Loucy (cell line): ENCODE results near the gene RNMT.

Source experiments
- H2AFZ ChIP-seq: fragments of 200-600 bp; sonication (generic); 2 replicates; pipeline ENCODE4 v1.6.0; 2016; ENCODE audit warnings: antibody characterized with exemption, mild to moderate bottlenecking, low read length, moderate library complexity
- H3F3A ChIP-seq: fragments of 200-600 bp; 2 replicates; pipeline ENCODE4 v1.6.0; 2016; ENCODE audit warnings: antibody characterized with exemption, low read depth, mild to moderate bottlenecking
- H3K27me3 ChIP-seq: fragments of 200-600 bp; sonication (generic); 2 replicates; pipeline ENCODE4 v1.6.1; 2014; ENCODE audit warnings: low read length, mild to moderate bottlenecking; ENCODE audit not compliant: insufficient read depth, poor library complexity, severe bottlenecking
- H3K36me3 ChIP-seq: fragments of 200-600 bp; sonication (generic); 2 replicates; pipeline ENCODE4 v1.6.1; 2016; ENCODE audit warnings: low read length; ENCODE audit not compliant: insufficient read depth
- H3K4me1 ChIP-seq: fragments of 200-600 bp; sonication (generic); 2 replicates; pipeline ENCODE4 v1.5.1; 2014; ENCODE audit warnings: low read length, mild to moderate bottlenecking; ENCODE audit not compliant: insufficient read depth, poor library complexity, severe bottlenecking
- H3K4me2 ChIP-seq: fragments of 200-600 bp; sonication (generic); 2 replicates; pipeline ENCODE4 v1.6.0; 2014; ENCODE audit warnings: antibody characterized with exemption, low read length, low read depth, mild to moderate bottlenecking; ENCODE audit not compliant: poor library complexity, severe bottlenecking
- H3K4me3 ChIP-seq: fragments of 200-600 bp; sonication (generic); 2 replicates; pipeline ENCODE4 v1.5.1; 2014; ENCODE audit warnings: low read length, mild to moderate bottlenecking, mixed read lengths; ENCODE audit not compliant: poor library complexity, severe bottlenecking
- H3K79me2 ChIP-seq: fragments of 200-600 bp; sonication (generic); 2 replicates; pipeline ENCODE4 v1.6.1; 2014; ENCODE audit warnings: low read length; ENCODE audit not compliant: insufficient read depth
- H3K9ac ChIP-seq: fragments of 200-600 bp; sonication (generic); 2 replicates; pipeline ENCODE4 v1.6.0; 2014; ENCODE audit warnings: mild to moderate bottlenecking, low read depth, low read length, moderate library complexity; ENCODE audit not compliant: poor library complexity, severe bottlenecking
- H3K9me2 ChIP-seq: fragments of 200-600 bp; sonication (generic); replicated peaks from 2 replicates; pipeline ENCODE4 v1.6.1; 2016; ENCODE audit warnings: low read depth, low read length, mixed read lengths
- H3K9me3 ChIP-seq: fragments of 200-600 bp; sonication (generic); 2 replicates; pipeline ENCODE4 v1.6.1; 2014; ENCODE audit warnings: mild to moderate bottlenecking, antibody characterized with exemption, low read length, low read depth; ENCODE audit not compliant: insufficient read depth
- H4K20me1 ChIP-seq: fragments of 200-600 bp; sonication (generic); 2 replicates; pipeline ENCODE4 v1.6.0; 2014; ENCODE audit warnings: antibody characterized with exemption, low read length, mild to moderate bottlenecking; ENCODE audit not compliant: insufficient read depth, poor library complexity, severe bottlenecking
- CTCF ChIP-seq: fragments of 200-600 bp; sonication (generic); conservative IDR thresholded peaks from 2 replicates; pipeline ENCODE4 v1.5.1; 2014; ENCODE audit warnings: mild to moderate bottlenecking, antibody characterized with exemption, low read length
- EZH2phosphoT487 ChIP-seq: fragments of 200-600 bp; IDR thresholded peaks from 2 replicates; pipeline ENCODE4 v1.6.1; 2018; ENCODE audit warnings: antibody characterized with exemption, mild to moderate bottlenecking, moderate library complexity, borderline replicate concordance

RNMT gene

GRCh38 chr18:13775058-13775457 lies 48.6 kb downstream of the RNMT start:
- TF ChIP-seq CTCF = no peak
- no peak for TF ChIP-seq EZH2phosphoT487

GRCh38 chr18:13791181-13791580 lies 64.7 kb downstream of the RNMT start:
- no peak for TF ChIP-seq EZH2phosphoT487
- Histone ChIP-seq H4K20me1 (no peaks in the 10 kb centered on the region), H3K27me3 (no peaks in the 10 kb centered on the region), H3K4me3 (no peak overlapping the region), H3K4me1 (no peaks in the 10 kb centered on the region), H3K9me2 (no peaks in the 10 kb centered on the region), H3K36me3 (no peaks in the 10 kb centered on the region), H3K79me2 (no peaks in the 10 kb centered on the region), H2AFZ (no peak overlapping the region), H3K9ac (no peak overlapping the region), H3K4me2 (no peak overlapping the region), H3F3A (no peaks in the 10 kb centered on the region), H3K9me3 (no peaks in the 10 kb centered on the region)

More at GRCh38 chr18:13775058-13775457, 48.6 kb downstream of the RNMT start:
- no peaks in the 10 kb centered on the region for H3F3A ChIP-seq
- no peak overlapping the region for H3K4me2 ChIP-seq
- H3K27me3 ChIP-seq = no peaks in the 10 kb centered on the region
- no peaks in the 10 kb centered on the region for H4K20me1 ChIP-seq
- H3K9ac ChIP-seq = no peak overlapping the region
- H3K79me2 ChIP-seq = no peaks in the 10 kb centered on the region
- H3K9me3 ChIP-seq = no peaks in the 10 kb centered on the region; the same call in 1 of the 2 replicates
- H2AFZ ChIP-seq = no peak overlapping the region
- H3K9me2 ChIP-seq = no peaks in the 10 kb centered on the region
- no peaks in the 10 kb centered on the region for H3K4me1 ChIP-seq
- H3K4me3 ChIP-seq = no peak overlapping the region
- no peaks in the 10 kb centered on the region for H3K36me3 ChIP-seq

DNA sequence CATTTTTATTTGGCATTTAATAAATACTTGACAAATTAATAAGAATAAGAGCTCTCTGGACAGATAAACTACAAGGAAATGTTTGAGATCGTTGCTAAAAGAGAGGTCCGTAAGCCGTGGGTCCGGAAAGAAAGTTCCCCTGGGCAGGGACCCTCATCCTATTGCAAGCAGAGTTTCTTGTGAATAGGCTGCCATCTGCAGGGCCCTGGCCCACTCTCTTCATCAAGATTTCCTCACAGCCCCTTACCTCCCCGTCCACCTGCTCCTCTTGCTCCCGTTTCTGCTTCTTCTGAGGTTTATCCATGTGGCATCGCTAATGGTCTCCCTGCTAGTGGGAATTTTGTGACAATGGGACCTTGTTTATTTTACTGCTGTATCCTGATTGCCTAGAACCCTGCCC lies 67.3 kb downstream of the RNMT start:
- Histone ChIP-seq H3K4me1 (no peaks in the 10 kb centered on the region), H2AFZ (no peak overlapping the region), H4K20me1 (no peaks in the 10 kb centered on the region), H3K9me2 (no peaks in the 10 kb centered on the region), H3K9ac (no peak overlapping the region), H3K79me2 (no peaks in the 10 kb centered on the region), H3K4me3 (no peak overlapping the region), H3K4me2 (no peak overlapping the region), H3K9me3 (no peaks in the 10 kb centered on the region), H3K36me3 (no peaks in the 10 kb centered on the region), H3K27me3 (no peaks in the 10 kb centered on the region), H3F3A (no peaks in the 10 kb centered on the region)
- no peak for TF ChIP-seq EZH2phosphoT487

- H3F3A ChIP-seq = no peaks in the 10 kb centered on the region
- H3K4me2 ChIP-seq = no peak overlapping the region
- H3K79me2 ChIP-seq = no peaks in the 10 kb centered on the region
- H3K9me2 ChIP-seq = no peaks in the 10 kb centered on the region
- no peak overlapping the region for H3K9ac ChIP-seq
- no peaks in the 10 kb centered on the region for H3K9me3 ChIP-seq
- TF ChIP-seq CTCF (no peak), EZH2phosphoT487 (no peak)
- no peak overlapping the region for H2AFZ ChIP-seq
- H3K4me1 ChIP-seq = no peaks in the 10 kb centered on the region
- H3K4me3 ChIP-seq = no peak overlapping the region
- H3K36me3 ChIP-seq = no peaks in the 10 kb centered on the region
- H4K20me1 ChIP-seq = no peaks in the 10 kb centered on the region
- H3K27me3 ChIP-seq = no peaks in the 10 kb centered on the region
These were observed 70.0 kb downstream of the RNMT start for GRCh38 chr18:13796515-13796914.
